H1 (cell line): ENCODE results near the gene VAX1. TPM values are rescaled to one million over a fixed set of nuclear protein-coding genes. Genes with fewer than 3 reads are reported as not detected.

ENCODE experiments used
- CTCF ChIA-PET: fragments of 300-600 bp; sonication (Branson Sonifier 250); formaldehyde crosslinking; loops from one replicate; lab custom pipeline; 2021; ENCODE audit not compliant: partially characterized antibody; lab: Charles Lee
- POLR2A ChIA-PET: fragments of 300-600 bp; sonication (Branson Sonifier 250); formaldehyde crosslinking; loops from one replicate; lab custom pipeline; 2021; ENCODE audit warnings: inconsistent platforms; ENCODE audit not compliant: partially characterized antibody; lab: Charles Lee
- DNase-seq, 2 experiments: peaks; one replicate each; pipeline versions ENCODE4 v3.0.0 to v3.0.0-alpha.2; 2010 to 2022; ENCODE audit warnings: low spot score in 2 of 2, low read depth in 1 of 2, mixed read lengths in 1 of 2
- FAIRE-seq: peaks from 2 replicates; lab custom pipeline; 2011; peaks lifted over from hg19 to GRCh38; lab: Jason Lieb, UNC
- H2AFZ ChIP-seq: 2 replicates; pipeline ENCODE4 v1.8.1; 2012; ENCODE audit warnings: low read length, inconsistent platforms
- H2AK5ac ChIP-seq: 2 replicates; pipeline ENCODE4 v1.6.1; 2013; ENCODE audit warnings: low read depth, low read length
- H2BK120ac ChIP-seq: replicated peaks from 2 replicates; pipeline ENCODE3; 2013; ENCODE audit warnings: low read depth, low read length, inconsistent platforms
- H2BK12ac ChIP-seq: 2 replicates; pipeline ENCODE4 v1.6.1; 2013; ENCODE audit warnings: low read depth, low read length
- H2BK15ac ChIP-seq: 2 replicates; pipeline ENCODE4 v1.6.1; 2013; ENCODE audit warnings: low read length
- H2BK20ac ChIP-seq: 2 replicates; pipeline ENCODE4 v1.6.1; 2013; ENCODE audit warnings: low read length
- H2BK5ac ChIP-seq: 2 replicates; pipeline ENCODE4 v1.6.1; 2013; ENCODE audit warnings: low read depth, low read length
- H3K14ac ChIP-seq: 2 replicates; pipeline ENCODE4 v1.6.1; 2013; ENCODE audit warnings: inconsistent platforms; ENCODE audit not compliant: insufficient read length
- H3K18ac ChIP-seq: 2 replicates; pipeline ENCODE4 v1.6.1; 2013; ENCODE audit warnings: low read length; ENCODE audit errors: extremely low read depth
- H3K23ac ChIP-seq: 2 replicates; pipeline ENCODE4 v1.6.1; 2013; ENCODE audit warnings: inconsistent platforms; ENCODE audit not compliant: insufficient read length
- H3K23me2 ChIP-seq: 2 replicates; pipeline ENCODE4 v1.6.1; 2013; ENCODE audit warnings: low read depth, low read length
- H3K27ac ChIP-seq: 2 replicates; pipeline ENCODE4 v1.6.1; 2011; ENCODE audit warnings: low read depth, low read length, inconsistent platforms
- H3K27me3 ChIP-seq, 4 experiments: replicated peaks in 1 of 4; 1 replicate in 1 of 4; 2 replicates in 3 of 4; pipeline versions ENCODE4 v1.6.1 to v1.8.1; 2011 to 2013; ENCODE audit warnings: low read length in 3 of 4, mild to moderate bottlenecking in 3 of 4, inconsistent platforms in 2 of 4, mixed read lengths in 2 of 4, moderate library complexity in 1 of 4; ENCODE audit not compliant: control insufficient read depth in 3 of 4, insufficient read depth in 3 of 4; ENCODE audit errors: extremely low read depth in 1 of 4
- H3K36me3 ChIP-seq, 4 experiments: 2 replicates each; pipeline versions ENCODE4 v1.6.1 to v1.8.1; 2011 to 2013; ENCODE audit warnings: mild to moderate bottlenecking in 4 of 4, low read length in 3 of 4, moderate library complexity in 2 of 4, control low read depth in 1 of 4, inconsistent platforms in 1 of 4; ENCODE audit not compliant: insufficient read depth in 4 of 4, control insufficient read depth in 2 of 4
- H3K4ac ChIP-seq: replicated peaks from 2 replicates; pipeline ENCODE3; 2013; ENCODE audit warnings: low read length, low read depth, mixed read lengths, inconsistent platforms; ENCODE audit not compliant: insufficient read length
- H3K4me1 ChIP-seq, 4 experiments: replicated peaks in 1 of 4; 1 replicate in 1 of 4; 2 replicates in 3 of 4; pipeline versions ENCODE4 v1.6.1 to v1.8.1; 2011 to 2013; ENCODE audit warnings: low read length in 3 of 4, inconsistent platforms in 2 of 4, mixed read lengths in 1 of 4; ENCODE audit not compliant: insufficient read depth in 4 of 4, control insufficient read depth in 3 of 4
- H3K4me2 ChIP-seq, 2 experiments: 2 replicates each; pipeline versions ENCODE4 v1.6.1 to v1.8.1; 2011 to 2013; ENCODE audit warnings: low read depth in 2 of 2, low read length in 2 of 2, control low read depth in 1 of 2, inconsistent platforms in 1 of 2, mild to moderate bottlenecking in 1 of 2; ENCODE audit not compliant: insufficient read depth in 1 of 2
- H3K4me3 ChIP-seq, 4 experiments: fragments of 200-600, 300-600 bp in 1 of 4; sonication (generic), shearing (Covaris generic), sonication (Bioruptor Twin) in 1 of 4; 2 replicates each; pipeline versions ENCODE4 v1.5.1 to v1.8.1; 2011 to 2016; ENCODE audit warnings: low read length in 4 of 4, low read depth in 3 of 4, control low read depth in 2 of 4, inconsistent platforms in 2 of 4, mild to moderate bottlenecking in 2 of 4, mixed read lengths in 1 of 4, moderate library complexity in 1 of 4; ENCODE audit not compliant: insufficient read depth in 2 of 4; ENCODE audit errors: extremely low read depth in 1 of 4
- H3K56ac ChIP-seq: replicated peaks from 2 replicates; pipeline ENCODE3; 2013; ENCODE audit warnings: low read depth, mild to moderate bottlenecking, mixed read lengths, low read length, inconsistent platforms; ENCODE audit not compliant: insufficient read length
- H3K79me1 ChIP-seq: 2 replicates; pipeline ENCODE4 v1.6.1; 2013; ENCODE audit warnings: low read depth, low read length, control low read depth
- H3K79me2 ChIP-seq, 2 experiments: 2 replicates each; pipeline versions ENCODE4 v1.6.1 to v1.8.1; 2012 to 2013; ENCODE audit warnings: low read length in 2 of 2, mild to moderate bottlenecking in 2 of 2, inconsistent platforms in 1 of 2; ENCODE audit not compliant: insufficient read depth in 2 of 2, control insufficient read depth in 1 of 2
- H3K9ac ChIP-seq, 4 experiments: replicated peaks in 1 of 4; 1 replicate in 1 of 4; 2 replicates in 3 of 4; pipeline versions ENCODE4 v1.6.1 to v1.8.1; 2011 to 2013; ENCODE audit warnings: low read depth in 3 of 4, low read length in 3 of 4, control low read depth in 2 of 4, mild to moderate bottlenecking in 2 of 4, moderate library complexity in 2 of 4, inconsistent platforms in 1 of 4; ENCODE audit errors: extremely low read depth in 1 of 4
- H3K9me3 ChIP-seq, 2 experiments: 2 replicates each; pipeline versions ENCODE4 v1.6.1 to v1.8.1; 2012 to 2013; ENCODE audit warnings: mild to moderate bottlenecking in 2 of 2, moderate library complexity in 2 of 2, control low read depth in 1 of 2, inconsistent platforms in 1 of 2, low read depth in 1 of 2, low read length in 1 of 2, mixed read lengths in 1 of 2; ENCODE audit not compliant: insufficient read depth in 2 of 2
- H4K20me1 ChIP-seq, 2 experiments: replicated peaks in 1 of 2; 2 replicates each; pipeline versions ENCODE3 to v1.8.1; 2011 to 2013; ENCODE audit warnings: inconsistent platforms in 2 of 2, low read length in 2 of 2, mild to moderate bottlenecking in 1 of 2; ENCODE audit not compliant: insufficient read depth in 2 of 2, control insufficient read depth in 1 of 2
- H4K5ac ChIP-seq: 2 replicates; pipeline ENCODE4 v1.6.1; 2013; ENCODE audit warnings: low read length, low read depth, mixed read lengths, inconsistent platforms; ENCODE audit not compliant: insufficient read length
- H4K8ac ChIP-seq: 2 replicates; pipeline ENCODE4 v1.8.0; 2013; ENCODE audit warnings: mild to moderate bottlenecking, moderate library complexity, low read length, inconsistent platforms; ENCODE audit not compliant: insufficient read depth; ENCODE audit errors: extremely low read depth
- H4K91ac ChIP-seq: replicated peaks from 2 replicates; pipeline ENCODE3; 2013; ENCODE audit warnings: low read length, mixed read lengths, inconsistent platforms; ENCODE audit not compliant: insufficient read length
- CTCF ChIP-seq, 3 experiments: IDR thresholded peaks; 1 replicate in 2 of 3; 2 replicates in 1 of 3; pipeline versions ENCODE4 v1.5.1 to v1.6.1; 2011; ENCODE audit warnings: low read length in 3 of 3, mild to moderate bottlenecking in 3 of 3, inconsistent platforms in 2 of 3, low read depth in 1 of 3, moderate library complexity in 1 of 3; ENCODE audit not compliant: insufficient read depth in 1 of 3; ENCODE audit errors: control extremely low read depth in 1 of 3
- EZH2 ChIP-seq: fragments of 200-600 bp; sonication (generic); IDR thresholded peaks from 2 replicates; pipeline ENCODE4 v1.7.1; 2012; ENCODE audit warnings: low read depth, mild to moderate bottlenecking, moderate library complexity, low read length, inconsistent platforms; ENCODE audit not compliant: severe bottlenecking
- MAX ChIP-seq: IDR thresholded peaks from 2 replicates; pipeline ENCODE4 v1.6.1; 2012; ENCODE audit warnings: inconsistent platforms
- RFX5 ChIP-seq: IDR thresholded peaks from 2 replicates; pipeline ENCODE4 v1.6.1; 2011; ENCODE audit warnings: low read depth, low read length, improper control_type of control experiment, borderline replicate concordance
- RNF2 ChIP-seq: fragments of 200-900, 300-1000 bp; sonication (generic); IDR thresholded peaks from 2 replicates; pipeline ENCODE4 v1.7.1; 2016; ENCODE audit warnings: borderline replicate concordance, low read depth, mild to moderate bottlenecking, antibody characterized with exemption, low read length; ENCODE audit not compliant: poor library complexity, severe bottlenecking; ENCODE audit errors: missing control alignments
- SP4 ChIP-seq: IDR thresholded peaks from 2 replicates; pipeline ENCODE4 v1.6.1; 2012; ENCODE audit warnings: low read length, inconsistent platforms
- WGBS, 2 experiments: shearing (Covaris generic) in 1 of 2; methylation state at CpG; one replicate each; pipeline versions ENCODE4 v1.1.6 to v1.1.7; 2013 to 2015; ENCODE audit warnings: low lambda C conversion rate in 2 of 2, mixed read lengths in 2 of 2, inconsistent platforms in 1 of 2, low coverage in 1 of 2, missing lambda C conversion rate in 1 of 2; ENCODE audit not compliant: insufficient replicate concordance in 2 of 2, insufficient coverage in 1 of 2, insufficient read length in 1 of 2; ENCODE audit errors: extremely low coverage in 1 of 2, missing lambda C conversion rate in 1 of 2; 5-methylcytosine and 5-hydroxymethylcytosine counted together
- polyA plus RNA-seq, 7 experiments: library from polyadenylated mRNA; depleted of rRNA in 3 of 7; stranded (reverse) in 5 of 7; unstranded in 2 of 7; fragments of >200 nt in 5 of 7; fragments of 200-250 nt in 2 of 7; gene quantifications; 1 replicate in 5 of 7; 2 replicates in 1 of 7; 4 replicates in 1 of 7; pipeline versions ENCODE4 v1.2.1 to v1.2.3, GENCODE V29; 2011 to 2013; ENCODE audit warnings: missing spikeins in 2 of 7, mixed read lengths in 2 of 7
- total RNA-seq: library from RNA; stranded (reverse); fragmentation: NEBNext Ultra II Directional; extraction: Animal tissue kit (Norgen Biotek cat#: 25700); gene quantifications from 2 replicates; pipeline ENCODE4 v1.2.1, GENCODE V29; 2021

VAX1 gene
- total and polyA plus RNA-seq, 2 of the 8 experiments (the other 6 are each of a cell fraction or from before 2014, with no cell fraction given): not detected

GRCh38 chr10:117139581-117140524 lies 1.8 kb upstream of the VAX1 start:
- peaks cover 94 to 99% (median 97%) of the 10 kb centered on the region in 4 experiments for H3K27me3 ChIP-seq
- no peaks in the 10 kb centered on the region for H3K79me1 ChIP-seq
- no peak overlapping the region for H4K91ac ChIP-seq
- H2AK5ac ChIP-seq: no peak overlapping the region
- no peak overlapping the region for H4K5ac ChIP-seq
- no peak overlapping the region for H2BK20ac ChIP-seq
- DNase-seq: peak in 1 of 2 experiments; percentile 77
- H3K9me3 ChIP-seq: peaks cover 2% of the 10 kb centered on the region in 2 experiments; a peak in 3 of 4 replicates
- no peak overlapping the region for H2BK15ac ChIP-seq
- no peak overlapping the region for H2AFZ ChIP-seq
- peak overlapping the region; percentile 63 to 68 for H3K4me2 ChIP-seq
- no peak overlapping the region; the same call in 1 of the 2 replicates for H3K18ac ChIP-seq
- FAIRE-seq: no peak
- H3K36me3 ChIP-seq: peaks cover 0 to 8% (median under 1%) of the 10 kb centered on the region in 4 experiments; a peak in 3 of 8 replicates
- no peak overlapping the region for H3K23ac ChIP-seq
- no peaks in the 10 kb centered on the region for H3K79me2 ChIP-seq
- peak overlapping the region; percentile 30 for H4K8ac ChIP-seq
- no peak overlapping the region for H3K14ac ChIP-seq
- POLR2A ChIA-PET: interaction anchor here (0.6 to 2.7 kb wide), 4 partner anchors 9 to 867 kb away, joined by 3 to 13 read pairs (median 5); partner anchors contain the start of gene GFRA1
- H2BK120ac ChIP-seq: no peak overlapping the region
- H3K56ac ChIP-seq: no peak overlapping the region
- H3K4me3 ChIP-seq: peak overlapping the region in 3 of 4 experiments; percentile 1 to 55 (median 23); a peak in 4 of 8 replicates
- peak overlapping the region; percentile 50; the same call in 1 of the 2 replicates for H2BK12ac ChIP-seq
- peaks cover 8 to 10% of the 10 kb centered on the region in 2 experiments for H4K20me1 ChIP-seq
- H3K4me1 ChIP-seq: peaks cover 3 to 24% (median 13%) of the 10 kb centered on the region in 4 experiments
- H2BK5ac ChIP-seq: no peak overlapping the region; the same call in 1 of the 2 replicates
- CTCF ChIA-PET: interaction anchor here (0.6 to 13.8 kb wide), 10 partner anchors 11 to 399 kb away, joined by 3 to 212 read pairs (median 6); no protein-coding TSS in a partner anchor
- 2% methylated on average over 44 of the region's 72 CpGs; no CpG with 5 or more reads in 1 of the 2 experiments for WGBS, 2 experiments
- H3K4ac ChIP-seq: no peak overlapping the region
- no peak overlapping the region for H3K27ac ChIP-seq
- no peak overlapping the region for H3K9ac ChIP-seq
- H3K23me2 ChIP-seq: peaks cover 2% of the 10 kb centered on the region; the same call in 1 of the 2 replicates
- TF ChIP-seq MAX (0 out of 2 replicates have a peak, but pooled peaks have one; percentile 34), RNF2 (peak; percentile 65), RFX5 (no peak), CTCF (IDR thresholded peaks at IDR 0.05; ENCODE audit: control extremely low read depth in 1 of 3, insufficient read depth in 1 of 3, low read depth in 1 of 3, low read length in 3 of 3) (no peak), EZH2 (peak; percentile 95), SP4 (no peak)
